Sigmoid colon (tissue), 4 donors: Measurements from ENCODE around the gene PSMF1.

Experiments used
- CTCF ChIP-seq, 4 experiments: fragments of 450-650 bp in 3 of 4; fragments of 200-600 bp in 1 of 4; IDR thresholded peaks; one replicate each; pipeline ENCODE4 v1.5.1; 2016 to 2019; ENCODE audit warnings: antibody characterized with exemption in 4 of 4, mild to moderate bottlenecking in 3 of 4, moderate library complexity in 2 of 4
- POLR2A ChIP-seq, 2 donors: fragments of 450-650 bp; IDR thresholded peaks; one replicate each; pipeline ENCODE4 v1.6.1; 2016; ENCODE audit warnings: antibody characterized with exemption in 2 of 2, mild to moderate bottlenecking in 2 of 2, moderate library complexity in 2 of 2
- POLR2AphosphoS5 ChIP-seq, 4 donors: sonication (generic); formaldehyde crosslinking; IDR thresholded peaks; one replicate each; pipeline ENCODE4 v1.6.1; 2017; ENCODE audit warnings: antibody characterized with exemption in 4 of 4

- no peak for TF ChIP-seq CTCF (IDR thresholded peaks at IDR 0.05)
- TF ChIP-seq POLR2AphosphoS5 (IDR thresholded peaks at IDR 0.05), result no peak
- no peak for TF ChIP-seq POLR2A (IDR thresholded peaks at IDR 0.05)
Measured at GRCh38 chr20:1137236-1137635, 18.8 kb downstream of the PSMF1 start.
